GM12878 (cell line): ENCODE data around the gene SHROOM1.

Experiments
- CREB1 ChIP-seq: IDR thresholded peaks from 2 replicates; pipeline ENCODE4 v1.6.1; 2012; ENCODE audit warnings: low read depth, mild to moderate bottlenecking, inconsistent platforms
- EZH2 ChIP-seq: IDR thresholded peaks from 2 replicates; pipeline ENCODE4 v1.6.1; 2012; ENCODE audit warnings: low read depth, mild to moderate bottlenecking, control low read depth, inconsistent platforms, low read length, borderline replicate concordance; ENCODE audit not compliant: control insufficient read depth
- NFXL1 ChIP-seq: fragments of 450-650 bp; IDR thresholded peaks from 2 replicates; pipeline ENCODE4 v1.6.1; 2017; ENCODE audit warnings: antibody characterized with exemption, mild to moderate bottlenecking, borderline replicate concordance
- SIN3A ChIP-seq: IDR thresholded peaks from 2 replicates; pipeline ENCODE4 v1.6.1; 2012; ENCODE audit warnings: low read depth, low read length, improper control_type of control experiment

DNA sequence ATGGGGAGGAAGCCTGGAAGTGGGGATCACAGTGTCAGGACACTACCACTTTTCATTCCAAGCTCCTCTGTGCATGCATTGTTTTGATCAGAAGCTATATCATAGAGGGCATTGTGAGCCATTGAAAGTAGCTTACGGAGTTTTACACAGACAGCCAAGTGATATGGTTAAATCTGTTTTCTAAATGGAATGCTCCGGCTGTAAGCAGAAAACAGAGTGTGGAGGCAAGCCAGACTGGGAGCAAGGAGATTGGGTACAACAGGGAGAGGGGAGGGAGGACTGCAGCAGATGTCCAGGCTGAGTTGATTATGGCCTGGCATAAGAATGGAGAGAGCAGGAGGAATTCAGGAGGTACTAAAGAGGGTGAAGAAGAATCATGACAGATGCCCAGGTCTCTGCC is 32.8 kb downstream of the SHROOM1 start:
- no peak for TF ChIP-seq SIN3A
- TF ChIP-seq EZH2, result no peak
- TF ChIP-seq CREB1, result no peak
- TF ChIP-seq NFXL1, result no peak
